Measurements from ENCODE around the gene TLK1. TPM values are rescaled to one million over a fixed set of nuclear protein-coding genes. Genes with fewer than 3 reads are reported as not detected.

TLK1 gene
- total and polyA plus RNA-seq, 10 of the 15 experiments (the other 5 are each of a cell fraction or from before 2014, with no cell fraction given): 25.1 to 126 (median 57.3) TPM

DNA sequence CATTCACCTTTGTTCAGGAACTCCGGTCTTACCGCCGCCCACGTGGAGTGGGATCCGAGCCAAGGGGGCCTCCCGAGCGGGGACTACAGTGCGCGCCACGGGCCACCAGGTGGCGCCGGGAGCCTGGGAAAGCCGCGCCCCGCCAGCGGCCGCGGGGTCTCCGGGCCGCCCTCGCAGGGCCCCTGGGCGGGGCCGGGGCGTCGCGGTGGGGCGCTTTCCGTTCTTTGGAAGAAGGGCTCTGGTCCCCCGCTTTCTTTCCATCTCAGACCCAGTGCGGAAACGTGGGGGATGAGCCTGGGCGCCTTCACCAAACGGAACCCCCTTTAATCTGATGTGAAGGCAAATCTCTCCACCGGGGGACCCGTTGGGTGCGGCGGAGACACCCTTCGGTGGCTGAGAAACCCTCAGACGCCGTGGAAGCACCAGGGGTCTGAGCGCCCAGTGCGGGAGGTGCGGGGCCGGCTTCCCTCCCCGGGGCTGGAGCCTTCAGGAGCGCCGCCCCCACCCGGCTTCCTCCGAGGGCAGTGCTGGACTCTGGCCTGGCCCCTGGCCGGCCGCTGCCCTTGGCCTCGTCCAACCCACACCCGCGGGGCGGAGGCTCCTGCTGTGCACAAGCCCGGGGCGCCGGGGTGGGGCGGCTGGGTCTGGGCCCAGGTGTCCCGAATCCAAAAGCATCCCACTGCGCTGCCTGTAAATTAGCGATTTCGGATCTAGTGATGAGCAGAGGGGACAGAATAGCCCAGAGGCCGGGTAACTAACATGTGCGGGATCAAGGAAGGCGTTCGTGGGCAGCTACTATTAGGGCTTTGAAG lies 187.0 kb downstream of the TLK1 start (continued):
- TF ChIP-seq, protein P1, sequence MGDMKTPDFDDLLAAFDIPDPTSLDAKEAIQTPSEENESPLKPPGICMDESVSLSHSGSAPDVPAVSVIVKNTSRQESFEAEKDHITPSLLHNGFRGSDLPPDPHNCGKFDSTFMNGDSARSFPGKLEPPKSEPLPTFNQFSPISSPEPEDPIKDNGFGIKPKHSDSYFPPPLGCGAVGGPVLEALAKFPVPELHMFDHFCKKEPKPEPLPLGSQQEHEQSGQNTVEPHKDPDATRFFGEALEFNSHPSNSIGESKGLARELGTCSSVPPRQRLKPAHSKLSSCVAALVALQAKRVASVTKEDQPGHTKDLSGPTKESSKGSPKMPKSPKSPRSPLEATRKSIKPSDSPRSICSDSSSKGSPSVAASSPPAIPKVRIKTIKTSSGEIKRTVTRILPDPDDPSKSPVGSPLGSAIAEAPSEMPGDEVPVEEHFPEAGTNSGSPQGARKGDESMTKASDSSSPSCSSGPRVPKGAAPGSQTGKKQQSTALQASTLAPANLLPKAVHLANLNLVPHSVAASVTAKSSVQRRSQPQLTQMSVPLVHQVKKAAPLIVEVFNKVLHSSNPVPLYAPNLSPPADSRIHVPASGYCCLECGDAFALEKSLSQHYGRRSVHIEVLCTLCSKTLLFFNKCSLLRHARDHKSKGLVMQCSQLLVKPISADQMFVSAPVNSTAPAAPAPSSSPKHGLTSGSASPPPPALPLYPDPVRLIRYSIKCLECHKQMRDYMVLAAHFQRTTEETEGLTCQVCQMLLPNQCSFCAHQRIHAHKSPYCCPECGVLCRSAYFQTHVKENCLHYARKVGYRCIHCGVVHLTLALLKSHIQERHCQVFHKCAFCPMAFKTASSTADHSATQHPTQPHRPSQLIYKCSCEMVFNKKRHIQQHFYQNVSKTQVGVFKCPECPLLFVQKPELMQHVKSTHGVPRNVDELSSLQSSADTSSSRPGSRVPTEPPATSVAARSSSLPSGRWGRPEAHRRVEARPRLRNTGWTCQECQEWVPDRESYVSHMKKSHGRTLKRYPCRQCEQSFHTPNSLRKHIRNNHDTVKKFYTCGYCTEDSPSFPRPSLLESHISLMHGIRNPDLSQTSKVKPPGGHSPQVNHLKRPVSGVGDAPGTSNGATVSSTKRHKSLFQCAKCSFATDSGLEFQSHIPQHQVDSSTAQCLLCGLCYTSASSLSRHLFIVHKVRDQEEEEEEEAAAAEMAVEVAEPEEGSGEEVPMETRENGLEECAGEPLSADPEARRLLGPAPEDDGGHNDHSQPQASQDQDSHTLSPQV (IDR thresholded peaks at IDR 0.05): peak; percentile 91
- TF ChIP-seq, protein P2, sequence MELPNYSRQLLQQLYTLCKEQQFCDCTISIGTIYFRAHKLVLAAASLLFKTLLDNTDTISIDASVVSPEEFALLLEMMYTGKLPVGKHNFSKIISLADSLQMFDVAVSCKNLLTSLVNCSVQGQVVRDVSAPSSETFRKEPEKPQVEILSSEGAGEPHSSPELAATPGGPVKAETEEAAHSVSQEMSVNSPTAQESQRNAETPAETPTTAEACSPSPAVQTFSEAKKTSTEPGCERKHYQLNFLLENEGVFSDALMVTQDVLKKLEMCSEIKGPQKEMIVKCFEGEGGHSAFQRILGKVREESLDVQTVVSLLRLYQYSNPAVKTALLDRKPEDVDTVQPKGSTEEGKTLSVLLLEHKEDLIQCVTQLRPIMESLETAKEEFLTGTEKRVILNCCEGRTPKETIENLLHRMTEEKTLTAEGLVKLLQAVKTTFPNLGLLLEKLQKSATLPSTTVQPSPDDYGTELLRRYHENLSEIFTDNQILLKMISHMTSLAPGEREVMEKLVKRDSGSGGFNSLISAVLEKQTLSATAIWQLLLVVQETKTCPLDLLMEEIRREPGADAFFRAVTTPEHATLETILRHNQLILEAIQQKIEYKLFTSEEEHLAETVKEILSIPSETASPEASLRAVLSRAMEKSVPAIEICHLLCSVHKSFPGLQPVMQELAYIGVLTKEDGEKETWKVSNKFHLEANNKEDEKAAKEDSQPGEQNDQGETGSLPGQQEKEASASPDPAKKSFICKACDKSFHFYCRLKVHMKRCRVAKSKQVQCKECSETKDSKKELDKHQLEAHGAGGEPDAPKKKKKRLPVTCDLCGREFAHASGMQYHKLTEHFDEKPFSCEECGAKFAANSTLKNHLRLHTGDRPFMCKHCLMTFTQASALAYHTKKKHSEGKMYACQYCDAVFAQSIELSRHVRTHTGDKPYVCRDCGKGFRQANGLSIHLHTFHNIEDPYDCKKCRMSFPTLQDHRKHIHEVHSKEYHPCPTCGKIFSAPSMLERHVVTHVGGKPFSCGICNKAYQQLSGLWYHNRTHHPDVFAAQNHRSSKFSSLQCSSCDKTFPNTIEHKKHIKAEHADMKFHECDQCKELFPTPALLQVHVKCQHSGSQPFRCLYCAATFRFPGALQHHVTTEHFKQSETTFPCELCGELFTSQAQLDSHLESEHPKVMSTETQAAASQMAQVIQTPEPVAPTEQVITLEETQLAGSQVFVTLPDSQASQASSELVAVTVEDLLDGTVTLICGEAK (IDR thresholded peaks at IDR 0.05; ENCODE audit: borderline replicate concordance): no peak
- TF ChIP-seq FOXM1 (IDR thresholded peaks at IDR 0.05; ENCODE audit: low read depth, low read length): peak; percentile 37; the same call in 1 of the 2 replicates
- no peak for TF ChIP-seq CREM (IDR thresholded peaks at IDR 0.05; ENCODE audit: low read depth)
- peak; percentile 94 for TF ChIP-seq IKZF1 (conservative IDR thresholded peaks at IDR 0.05)
- no peak for TF ChIP-seq SMAD5 (IDR thresholded peaks at IDR 0.05; ENCODE audit: low read depth)
- TF ChIP-seq, protein P3, sequence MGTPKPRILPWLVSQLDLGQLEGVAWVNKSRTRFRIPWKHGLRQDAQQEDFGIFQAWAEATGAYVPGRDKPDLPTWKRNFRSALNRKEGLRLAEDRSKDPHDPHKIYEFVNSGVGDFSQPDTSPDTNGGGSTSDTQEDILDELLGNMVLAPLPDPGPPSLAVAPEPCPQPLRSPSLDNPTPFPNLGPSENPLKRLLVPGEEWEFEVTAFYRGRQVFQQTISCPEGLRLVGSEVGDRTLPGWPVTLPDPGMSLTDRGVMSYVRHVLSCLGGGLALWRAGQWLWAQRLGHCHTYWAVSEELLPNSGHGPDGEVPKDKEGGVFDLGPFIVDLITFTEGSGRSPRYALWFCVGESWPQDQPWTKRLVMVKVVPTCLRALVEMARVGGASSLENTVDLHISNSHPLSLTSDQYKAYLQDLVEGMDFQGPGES (IDR thresholded peaks at IDR 0.05): 0 out of 2 replicates have a peak, but pooled peaks have one; percentile 36
- TF ChIP-seq RELA (IDR thresholded peaks at IDR 0.05; ENCODE audit: borderline replicate concordance, partially characterized antibody): peak; percentile 76
- TF ChIP-seq IKZF2 (IDR thresholded peaks at IDR 0.05): peak in 1 of 2 experiments; percentile 65; a peak in 1 of 4 replicates
- TF ChIP-seq RAD21 (IDR thresholded peaks at IDR 0.05; ENCODE audit: insufficient read depth, low read depth, low read length): peak; percentile 90
- TF ChIP-seq SMC3 (IDR thresholded peaks at IDR 0.05; ENCODE audit: borderline replicate concordance, low read length): peak; percentile 86
- TF ChIP-seq ZNF24 (IDR thresholded peaks at IDR 0.05): peak; percentile 71; the same call in 1 of the 2 replicates
- TF ChIP-seq PML (IDR thresholded peaks at IDR 0.05; ENCODE audit: low read length): 0 out of 2 replicates have a peak, but pooled peaks have one; percentile 31
- no peak for TF ChIP-seq ATF7 (IDR thresholded peaks at IDR 0.05; ENCODE audit: low read depth)
- TF ChIP-seq MXI1 (IDR thresholded peaks at IDR 0.05; ENCODE audit: low read depth, low read length): peak; percentile 93
- no peak for TF ChIP-seq TCF7 (IDR thresholded peaks at IDR 0.05; ENCODE audit: borderline replicate concordance)
- TF ChIP-seq CEBPB (IDR thresholded peaks at IDR 0.05; ENCODE audit: borderline replicate concordance in 1 of 2, low read depth in 2 of 2, low read length in 2 of 2): no peak; a peak in 1 of 4 replicates
- TF ChIP-seq ZNF274 (IDR thresholded peaks at IDR 0.05; ENCODE audit: insufficient read depth, insufficient read length): no peak
- peak; percentile 83 for TF ChIP-seq TARDBP (IDR thresholded peaks at IDR 0.05; ENCODE audit: borderline replicate concordance)
- TF ChIP-seq SPI1 (IDR thresholded peaks at IDR 0.05; ENCODE audit: borderline replicate concordance, insufficient read depth, low read depth, low read length): no peak
